NCI-H1417 (cell line): ENCODE data around the gene OR51I1.

Experiments used
- DNase-seq, 3 experiments: peaks; one replicate each; lab custom pipeline; 2025; lab: John Stamatoyannopoulos, UW

OR51I1 gene, protein sequence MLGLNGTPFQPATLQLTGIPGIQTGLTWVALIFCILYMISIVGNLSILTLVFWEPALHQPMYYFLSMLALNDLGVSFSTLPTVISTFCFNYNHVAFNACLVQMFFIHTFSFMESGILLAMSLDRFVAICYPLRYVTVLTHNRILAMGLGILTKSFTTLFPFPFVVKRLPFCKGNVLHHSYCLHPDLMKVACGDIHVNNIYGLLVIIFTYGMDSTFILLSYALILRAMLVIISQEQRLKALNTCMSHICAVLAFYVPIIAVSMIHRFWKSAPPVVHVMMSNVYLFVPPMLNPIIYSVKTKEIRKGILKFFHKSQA

DNA sequence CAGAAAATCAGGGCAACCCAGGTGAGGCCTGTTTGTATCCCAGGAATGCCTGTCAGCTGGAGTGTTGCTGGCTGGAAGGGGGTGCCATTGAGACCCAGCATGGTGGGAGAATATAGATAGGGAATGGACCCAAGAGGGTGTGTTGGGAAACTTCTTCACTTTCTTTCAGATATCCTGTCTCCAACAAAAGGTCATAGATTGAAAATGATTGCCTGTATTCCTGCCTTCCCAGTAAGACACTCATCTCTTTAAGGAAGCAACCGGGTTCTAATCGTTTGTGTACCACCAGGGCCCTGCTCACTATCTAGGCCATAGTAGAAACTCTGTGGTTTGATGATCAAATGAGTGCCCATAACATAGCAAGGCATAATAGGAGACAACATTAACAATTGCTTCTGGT is at the start of gene OR51I1:
TSS of gene OR51I1 (minus strand) at position 101 of the 400 bp plus-strand sequence. CDS start at position 101, 0 bp downstream.
- no peak for DNase-seq

DNA sequence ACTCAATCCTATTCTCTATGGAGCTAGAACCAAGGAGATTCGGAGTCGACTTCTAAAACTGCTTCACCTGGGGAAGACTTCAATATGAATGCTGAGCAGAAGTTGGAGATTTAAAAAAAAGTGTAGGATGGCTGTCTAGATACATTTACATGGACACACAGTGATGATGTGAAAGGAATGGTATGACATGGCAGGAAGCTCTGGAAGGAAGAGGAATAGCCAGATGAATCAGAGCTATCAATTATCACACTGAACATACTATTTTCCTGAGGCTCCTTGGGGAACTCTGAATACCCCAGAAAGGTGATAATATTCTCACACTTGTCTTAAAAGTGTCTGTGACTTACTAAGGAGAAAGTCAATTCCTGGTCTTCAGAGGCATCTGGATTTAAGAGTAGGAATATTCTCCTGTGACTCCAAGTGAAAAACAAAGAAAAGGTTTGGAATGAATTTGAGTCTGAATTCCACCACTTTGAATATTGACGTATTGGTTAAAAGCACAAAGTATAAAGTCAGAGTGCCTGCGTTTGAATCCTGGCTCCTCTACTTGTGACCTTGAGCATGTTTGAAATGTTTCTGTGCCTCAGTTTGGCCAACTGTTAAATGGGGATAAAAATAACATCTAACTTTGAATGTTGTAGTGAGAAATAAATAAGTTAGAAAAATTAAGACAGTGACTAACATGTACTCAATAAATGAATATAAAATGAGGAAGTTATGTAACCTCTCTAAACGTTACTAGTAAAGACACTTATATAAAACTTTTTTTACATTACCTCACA is 48.5 kb upstream of the OR51I1 start:
- no peak for DNase-seq

DNA sequence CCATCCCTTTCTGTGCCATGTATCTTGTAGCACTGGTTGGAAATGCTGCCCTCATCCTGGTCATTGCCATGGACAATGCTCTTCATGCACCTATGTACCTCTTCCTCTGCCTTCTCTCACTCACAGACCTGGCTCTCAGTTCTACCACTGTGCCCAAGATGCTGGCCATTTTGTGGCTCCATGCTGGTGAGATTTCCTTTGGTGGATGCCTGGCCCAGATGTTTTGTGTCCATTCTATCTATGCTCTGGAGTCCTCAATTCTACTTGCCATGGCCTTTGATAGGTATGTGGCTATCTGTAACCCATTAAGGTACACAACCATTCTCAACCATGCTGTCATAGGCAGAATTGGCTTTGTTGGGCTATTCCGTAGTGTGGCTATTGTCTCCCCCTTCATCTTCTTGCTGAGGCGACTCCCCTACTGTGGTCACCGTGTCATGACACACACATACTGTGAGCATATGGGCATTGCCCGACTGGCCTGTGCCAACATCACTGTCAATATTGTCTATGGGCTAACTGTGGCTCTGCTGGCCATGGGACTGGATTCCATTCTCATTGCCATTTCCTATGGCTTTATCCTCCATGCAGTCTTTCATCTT is 47.6 kb upstream of the OR51I1 start:
- no peak for DNase-seq

DNA sequence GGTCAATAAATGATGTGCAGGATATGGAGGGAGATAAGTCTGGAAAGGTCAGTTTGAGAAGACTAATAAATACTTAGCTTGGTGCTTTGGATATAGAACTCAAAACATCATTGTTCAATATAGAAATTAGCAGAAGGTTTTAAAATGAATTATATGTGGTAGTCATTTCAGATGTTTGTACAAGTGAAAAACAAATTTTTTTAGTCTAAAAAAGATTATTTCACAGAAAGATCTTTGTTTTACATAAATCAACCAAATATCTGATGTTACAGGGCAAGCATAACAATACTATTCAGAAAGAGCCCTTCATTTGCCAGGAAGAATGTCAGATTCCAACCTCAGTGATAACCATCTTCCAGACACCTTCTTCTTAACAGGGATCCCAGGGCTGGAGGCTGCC is 47.1 kb upstream of the OR51I1 start, which contains the start of gene OR52D1:
TSS of gene OR52D1 (plus strand) at position 301 of the 400 bp plus-strand sequence. CDS start at position 323, 22 bp downstream.
- DNase-seq, result no peak

DNA sequence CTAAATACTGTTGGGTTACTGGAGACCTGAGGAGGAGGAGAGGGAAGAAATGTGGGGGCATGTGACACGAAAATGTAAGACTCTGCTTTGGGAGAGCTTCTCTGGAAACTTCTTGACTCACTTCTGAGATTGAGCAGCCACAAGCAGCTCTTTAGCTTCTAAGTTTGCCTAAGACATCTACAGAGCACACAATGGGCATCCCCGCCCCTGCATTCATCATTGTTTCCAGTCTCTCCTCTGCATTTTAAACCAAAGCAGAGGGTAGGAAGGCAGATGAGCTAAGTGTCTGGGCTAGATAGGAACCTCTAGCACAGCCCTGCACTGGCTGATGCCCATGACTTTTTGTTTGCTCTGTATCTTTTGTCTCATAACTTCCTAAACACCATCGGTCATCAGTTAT is 45.1 kb upstream of the OR51I1 start:
- DNase-seq, result no peak

DNA sequence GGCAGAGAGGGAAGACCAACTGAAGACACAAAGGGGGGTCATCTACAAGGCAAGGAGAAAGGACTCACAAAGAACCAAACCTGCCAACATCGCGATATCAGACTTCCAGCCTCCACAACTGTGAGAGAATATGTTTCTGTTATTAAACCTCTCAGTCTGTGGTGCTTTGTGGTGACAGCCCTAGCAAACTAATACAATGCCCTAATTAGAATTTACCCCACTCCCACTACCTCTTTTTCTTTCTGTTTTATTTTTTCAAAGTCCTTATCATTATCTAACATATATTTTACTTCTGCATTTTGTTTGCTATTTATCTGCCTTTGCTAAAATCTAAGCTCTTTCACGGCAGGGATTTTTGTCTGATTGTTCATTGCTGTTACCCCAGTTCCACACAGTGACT is 44.7 kb upstream of the OR51I1 start:
- no peak for DNase-seq

DNA sequence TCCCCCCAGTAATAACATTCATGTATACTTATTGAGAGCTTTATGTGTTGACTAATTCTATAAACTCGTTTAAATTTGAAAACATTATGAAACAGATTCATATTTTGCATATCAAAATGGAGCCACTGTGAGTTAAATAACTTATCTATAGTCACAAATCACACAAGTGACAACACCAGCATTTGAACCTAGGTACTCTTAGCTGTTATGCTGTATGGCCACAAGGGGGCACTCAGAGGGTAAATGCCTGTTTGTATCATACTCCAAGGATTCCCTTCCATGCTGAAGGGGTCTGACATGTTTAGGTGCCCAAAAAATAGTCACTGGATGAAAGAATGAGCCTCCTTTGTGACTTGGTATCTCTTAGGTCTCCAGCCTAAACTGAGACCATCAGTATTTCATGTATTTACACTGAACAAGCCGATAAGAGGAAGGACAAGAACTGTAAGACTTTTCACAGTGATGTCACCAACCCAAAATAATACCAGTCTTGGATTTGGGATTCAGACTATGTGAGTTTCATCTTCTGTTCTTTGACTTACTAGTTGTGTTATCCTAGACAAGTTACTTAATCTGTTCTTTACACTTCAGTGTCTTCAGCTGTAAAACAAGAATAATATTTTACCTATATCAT is 35.0 kb upstream of the OR51I1 start:
- peak; percentile 17 to 51 (median 22) for DNase-seq

DNA sequence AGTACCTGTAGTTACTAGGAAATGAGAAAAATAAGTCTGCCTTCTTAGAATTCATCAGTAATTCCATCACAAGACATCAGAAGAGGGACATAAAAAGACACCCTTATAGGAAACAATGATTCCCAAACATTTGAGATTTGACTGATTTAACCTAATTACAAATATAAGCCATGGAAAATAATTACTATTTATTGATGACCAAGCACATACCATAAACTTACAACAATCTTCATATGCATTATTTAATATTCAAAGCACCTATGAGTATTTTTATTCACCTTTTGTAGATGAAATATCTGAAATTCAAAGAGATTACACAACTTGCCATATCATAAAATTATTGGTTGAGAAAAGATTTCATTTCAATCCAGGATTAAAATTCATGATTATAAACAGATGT is 32.6 kb upstream of the OR51I1 start:
- DNase-seq, result no peak

DNA sequence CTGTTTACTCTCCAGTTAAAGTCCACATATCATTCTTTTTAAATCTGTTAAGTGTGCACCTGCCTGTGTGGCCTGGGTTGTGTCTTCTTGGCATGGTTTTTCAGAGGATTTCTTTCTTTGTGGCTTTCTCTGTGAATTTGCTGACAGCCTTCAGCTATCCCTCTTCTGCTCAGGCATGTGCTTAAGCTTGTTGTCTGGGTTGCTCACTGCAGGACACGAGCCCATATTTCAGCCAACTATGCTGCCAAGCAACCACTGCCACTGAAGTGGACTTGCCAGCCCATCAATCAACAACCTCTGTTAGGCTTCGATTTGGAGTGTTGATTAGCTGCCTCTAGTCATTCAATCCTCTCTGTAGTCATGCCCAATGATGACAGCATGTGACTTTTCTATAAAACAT is 26.2 kb upstream of the OR51I1 start:
- peak in 1 of 3 experiments; percentile 25 for DNase-seq

DNA sequence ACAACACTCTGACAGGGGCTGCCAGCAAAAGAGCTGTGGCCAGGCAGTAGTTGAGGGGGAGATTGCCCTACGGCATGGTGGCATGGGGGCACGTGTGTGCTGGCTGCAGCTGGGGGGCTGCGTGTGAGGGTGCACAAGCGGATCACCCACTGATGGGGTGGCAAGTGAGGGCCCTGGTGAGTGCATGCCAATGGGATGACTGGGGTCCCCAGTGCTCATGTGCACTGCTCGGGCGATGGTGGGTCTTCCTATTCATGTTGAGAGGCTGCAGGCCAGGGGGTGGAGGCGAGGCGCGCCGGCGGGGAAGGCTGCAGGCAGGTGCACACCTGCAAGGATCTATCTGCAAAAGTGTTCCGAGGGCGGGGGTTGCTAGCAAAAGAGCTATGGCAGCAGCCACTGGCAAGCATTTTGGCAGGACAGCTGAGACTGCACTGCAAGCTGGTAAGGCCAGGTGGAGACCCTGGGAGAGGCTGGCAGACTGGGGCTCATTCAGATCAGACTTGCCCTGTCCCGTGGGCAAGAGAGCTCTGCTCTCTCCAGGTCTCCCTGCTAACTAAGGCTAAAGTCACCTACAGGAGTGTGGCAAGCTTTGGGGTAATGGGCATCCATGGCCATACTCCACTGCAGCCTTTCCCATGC is 19.8 kb upstream of the OR51I1 start:
- no peak for DNase-seq

DNA sequence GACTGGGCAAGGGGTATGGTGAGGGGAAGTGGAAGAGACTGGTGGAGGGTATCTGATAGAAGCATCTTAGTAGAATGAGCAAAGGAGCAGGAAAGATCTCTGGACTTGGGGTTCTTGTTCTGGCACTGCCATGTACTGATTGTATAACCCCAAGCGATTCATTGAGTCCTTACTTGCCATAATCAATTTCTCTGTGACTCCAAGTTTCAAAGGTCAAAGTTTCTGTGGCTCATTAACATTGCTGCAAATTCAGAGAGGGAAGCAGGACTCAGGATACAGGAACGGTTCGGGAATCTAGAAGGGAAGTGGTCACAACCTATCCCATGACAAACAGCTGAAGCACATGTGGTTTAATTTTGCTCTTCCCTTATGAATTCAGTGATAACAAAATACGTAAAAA is 8.1 kb upstream of the OR51I1 start:
- DNase-seq, result no peak

DNA sequence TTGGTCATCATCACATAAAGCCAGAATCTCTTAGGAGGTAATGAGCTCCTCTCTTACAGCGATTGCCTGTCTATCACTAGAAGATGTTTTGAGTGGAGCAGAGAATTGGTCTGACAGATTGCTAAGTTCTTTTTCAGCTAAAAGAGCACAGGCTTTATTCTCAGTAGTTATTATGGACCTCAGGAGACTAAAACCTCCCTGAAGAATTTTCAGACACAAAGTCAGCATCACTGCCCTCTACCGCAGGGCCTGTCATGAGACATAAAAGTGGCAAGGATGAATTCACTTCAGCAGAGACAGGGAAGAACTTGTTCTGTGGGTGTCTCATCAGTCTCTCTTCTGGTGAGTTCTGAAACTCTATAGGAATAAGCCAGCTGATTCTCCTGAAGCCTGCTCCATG is 7.7 kb upstream of the OR51I1 start, which contains the start of gene OR51I2:
TSS of gene OR51I2 (plus strand) at position 301 of the 400 bp plus-strand sequence. CDS start 4,166 bp downstream, outside the sequence.
- no peak for DNase-seq

DNA sequence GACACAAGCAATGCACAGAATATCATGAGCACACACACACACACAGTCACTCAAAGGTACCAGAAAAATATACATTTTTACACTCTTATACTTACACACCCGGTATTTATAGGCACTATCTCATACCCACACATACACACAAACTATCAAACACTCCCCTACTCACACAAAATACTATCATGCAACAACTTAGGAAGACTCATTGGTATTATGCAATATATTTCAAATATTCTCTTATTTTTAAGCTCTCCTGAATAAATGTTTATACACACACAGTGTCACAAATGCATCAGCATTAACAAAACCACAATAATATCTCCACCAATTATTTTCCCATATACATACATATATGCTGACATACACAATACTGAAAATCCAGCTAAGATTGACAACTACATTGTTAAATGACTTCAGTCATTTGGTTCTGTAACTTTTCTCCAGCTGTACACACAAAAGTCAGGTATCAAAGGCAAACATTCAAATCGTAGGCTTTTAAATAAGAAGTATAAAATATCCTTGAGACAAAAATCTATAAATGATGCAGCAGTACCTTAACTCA is 2.6 kb upstream of the OR51I1 start:
- no peak for DNase-seq

DNA sequence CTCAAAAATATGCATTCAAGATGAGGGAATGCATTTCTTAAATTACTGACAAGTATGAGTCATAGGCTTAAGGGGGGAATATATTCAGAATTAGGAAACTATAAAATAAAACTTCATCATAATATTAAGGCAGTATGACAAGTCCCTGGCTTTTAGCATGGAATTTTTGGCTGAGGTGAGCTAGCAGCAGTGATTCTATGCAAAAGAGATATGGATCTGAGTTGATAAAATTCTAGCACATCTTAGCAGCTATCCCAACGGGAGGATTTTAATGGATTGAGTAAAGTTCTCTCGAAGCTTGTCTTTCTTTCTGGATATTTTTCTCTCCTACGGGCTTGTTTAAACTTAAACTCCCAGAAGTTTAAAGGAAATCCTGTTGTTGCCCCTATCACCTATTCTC is 18.2 kb downstream of the OR51I1 start:
- no peak for DNase-seq

DNA sequence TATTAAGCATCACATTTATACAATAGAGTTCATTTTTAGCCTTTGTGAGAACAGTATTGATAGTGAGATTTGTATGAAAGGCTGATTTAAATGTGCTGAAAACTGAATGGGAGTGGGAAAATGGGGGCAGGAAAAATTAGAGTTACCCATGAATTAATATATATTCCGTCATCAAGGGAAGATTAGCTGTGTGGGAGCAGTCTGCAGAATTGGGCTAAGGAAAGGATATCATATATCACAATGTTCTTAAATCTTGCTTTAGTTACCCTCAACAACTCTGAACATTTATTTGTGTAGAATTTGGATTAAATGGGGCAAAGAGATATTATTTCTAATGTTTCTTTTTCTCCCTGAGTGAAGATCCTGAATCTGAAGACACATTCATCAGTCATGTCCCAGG is 19.5 kb downstream of the OR51I1 start, which contains the start of gene OR51Q1:
TSS of gene OR51Q1 (plus strand) at position 301 of the 400 bp plus-strand sequence. CDS start at position 391, 90 bp downstream.
- DNase-seq, result no peak

DNA sequence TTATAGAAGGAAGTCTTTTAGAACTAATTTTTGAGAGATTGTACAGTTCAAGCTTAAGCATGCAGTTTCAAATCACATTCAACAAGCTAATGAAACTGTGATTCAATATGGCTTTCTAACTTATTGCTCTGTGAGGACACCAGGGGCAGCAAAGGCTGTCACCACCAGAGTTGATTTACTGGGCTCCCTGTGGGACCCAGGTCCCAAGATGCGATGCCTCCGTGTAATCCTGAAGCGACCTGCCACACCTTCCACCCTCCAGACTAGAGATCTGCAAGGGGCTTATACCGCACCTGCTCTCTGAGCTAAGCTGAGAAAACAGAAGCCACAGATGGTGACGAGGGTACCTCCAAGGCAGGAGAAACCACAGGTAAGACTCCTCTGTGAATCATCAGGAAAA is 20.3 kb downstream of the OR51I1 start:
- DNase-seq, result no peak

DNA sequence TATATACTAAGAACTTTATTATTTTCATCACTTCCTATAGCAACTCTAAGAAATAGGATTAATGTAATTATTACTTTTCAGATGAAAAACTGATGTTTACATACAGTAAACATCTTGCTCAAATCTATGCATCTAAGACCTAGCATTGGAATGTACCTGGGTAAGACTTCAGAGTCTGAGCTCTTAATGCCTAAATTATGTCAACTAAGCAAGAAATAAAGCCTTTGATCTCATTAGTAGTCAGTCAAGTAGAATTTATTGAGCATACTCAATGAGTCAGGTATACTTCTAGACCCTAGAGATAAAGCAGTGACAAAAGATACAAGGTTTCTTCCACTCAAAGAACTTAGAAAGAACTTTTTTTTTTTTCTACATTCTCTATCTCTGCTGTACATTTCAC is 36.1 kb downstream of the OR51I1 start:
- DNase-seq, result no peak

DNA sequence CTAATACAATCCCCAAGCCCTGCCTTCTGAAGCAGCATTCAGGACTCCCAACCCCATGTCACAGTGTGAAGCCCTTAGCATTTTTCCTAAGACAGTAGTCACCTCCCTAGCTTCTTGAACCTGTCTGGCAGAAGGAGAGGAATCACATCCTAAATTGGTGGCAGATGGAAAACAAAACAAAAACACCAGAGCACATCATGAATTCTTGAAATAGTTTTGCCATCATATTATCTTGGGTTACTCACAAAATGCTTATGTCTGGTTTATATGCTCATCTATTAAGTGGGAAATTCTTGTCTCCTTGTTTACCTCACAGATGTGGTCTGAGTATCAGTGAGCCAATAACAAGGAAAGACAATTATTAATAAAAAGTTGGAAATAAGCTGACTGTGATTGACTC is 42.4 kb downstream of the OR51I1 start:
- DNase-seq, result no peak

DNA sequence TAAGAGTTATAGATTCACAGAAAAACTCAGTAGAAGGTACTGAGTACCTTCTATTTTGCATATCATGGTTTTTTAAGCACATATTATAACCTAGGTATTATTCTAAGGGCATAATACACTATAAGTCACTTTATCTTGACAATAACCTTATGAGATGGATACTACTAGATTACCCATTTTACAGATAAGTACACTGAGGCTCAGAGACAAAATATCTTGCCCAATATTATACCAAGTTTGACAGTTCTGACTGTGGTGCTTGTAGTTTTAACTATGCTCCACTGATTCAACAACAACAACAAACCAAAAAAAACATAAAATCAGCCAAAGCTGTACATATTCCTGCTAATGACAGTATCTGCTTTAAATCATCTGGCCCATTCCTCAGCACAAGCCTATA is 47.2 kb downstream of the OR51I1 start:
- DNase-seq, result no peak
